ENCODE measurements around the gene SNX27. TPM values are rescaled to one million over a fixed set of nuclear protein-coding genes. Genes with fewer than 3 reads are reported as not detected.

Gene SNX27
- total RNA-seq, 1 donor from 2014 or later, result 33.9 TPM

DNA sequence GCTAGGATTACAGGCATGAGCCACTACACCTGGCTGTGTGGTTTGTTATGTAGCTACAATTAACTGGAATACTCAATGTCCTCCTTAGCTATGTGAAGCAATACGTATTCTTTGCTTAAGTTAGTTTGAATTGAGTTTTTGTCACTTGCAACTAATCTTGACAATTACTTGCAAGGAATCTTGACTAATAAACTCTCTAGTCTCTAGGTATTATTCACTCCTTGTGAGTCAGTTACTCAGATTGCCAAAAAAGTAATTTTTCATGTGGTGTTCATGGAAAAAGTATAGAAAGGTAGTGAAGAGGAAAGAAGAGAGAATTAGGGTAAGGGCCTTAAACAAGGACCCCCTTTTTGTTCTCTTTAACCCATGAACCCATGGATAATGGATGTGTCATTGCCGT, 7.6 kb upstream of the SNX27 start:
- TF ChIP-seq, protein P1, sequence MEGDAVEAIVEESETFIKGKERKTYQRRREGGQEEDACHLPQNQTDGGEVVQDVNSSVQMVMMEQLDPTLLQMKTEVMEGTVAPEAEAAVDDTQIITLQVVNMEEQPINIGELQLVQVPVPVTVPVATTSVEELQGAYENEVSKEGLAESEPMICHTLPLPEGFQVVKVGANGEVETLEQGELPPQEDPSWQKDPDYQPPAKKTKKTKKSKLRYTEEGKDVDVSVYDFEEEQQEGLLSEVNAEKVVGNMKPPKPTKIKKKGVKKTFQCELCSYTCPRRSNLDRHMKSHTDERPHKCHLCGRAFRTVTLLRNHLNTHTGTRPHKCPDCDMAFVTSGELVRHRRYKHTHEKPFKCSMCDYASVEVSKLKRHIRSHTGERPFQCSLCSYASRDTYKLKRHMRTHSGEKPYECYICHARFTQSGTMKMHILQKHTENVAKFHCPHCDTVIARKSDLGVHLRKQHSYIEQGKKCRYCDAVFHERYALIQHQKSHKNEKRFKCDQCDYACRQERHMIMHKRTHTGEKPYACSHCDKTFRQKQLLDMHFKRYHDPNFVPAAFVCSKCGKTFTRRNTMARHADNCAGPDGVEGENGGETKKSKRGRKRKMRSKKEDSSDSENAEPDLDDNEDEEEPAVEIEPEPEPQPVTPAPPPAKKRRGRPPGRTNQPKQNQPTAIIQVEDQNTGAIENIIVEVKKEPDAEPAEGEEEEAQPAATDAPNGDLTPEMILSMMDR (IDR thresholded peaks at IDR 0.05), result no peak

DNA sequence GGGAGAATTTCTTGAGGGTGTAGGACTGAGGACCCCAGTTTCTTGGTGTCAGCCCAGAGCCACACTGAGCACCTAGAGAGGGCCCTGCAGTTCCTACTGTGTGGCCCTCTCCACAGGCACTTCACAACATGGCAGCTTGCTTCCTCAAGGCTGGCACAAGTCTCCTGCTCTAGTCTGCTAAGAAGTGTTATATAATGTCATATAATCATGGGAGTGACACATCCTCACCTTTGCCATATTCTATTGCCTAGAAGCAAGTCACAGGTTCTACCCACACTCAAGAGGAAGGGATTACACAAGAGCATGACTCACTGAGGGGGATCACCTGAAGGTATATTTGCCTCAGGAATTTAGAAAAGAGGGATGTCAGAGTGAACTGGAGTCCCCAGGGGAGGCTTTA, 5.5 kb upstream of the SNX27 start:
- no peaks in the 10 kb centered on the region for H3K27me3 Mint-ChIP-seq (ENCODE audit: unreplicated experiment)
- H3K9me3 Mint-ChIP-seq (ENCODE audit: unreplicated experiment), result no peaks in the 10 kb centered on the region
- TF ChIP-seq, protein P1 (IDR thresholded peaks at IDR 0.05), result no peak
- H3K4me1 Mint-ChIP-seq (ENCODE audit: unreplicated experiment), result peaks cover 12% of the 10 kb centered on the region
- DNase-seq (ENCODE audit: extremely low spot score, unreplicated experiment), result no peak
- no peak overlapping the region for H3K4me3 Mint-ChIP-seq (ENCODE audit: unreplicated experiment)
- no peaks in the 10 kb centered on the region for H3K36me3 Mint-ChIP-seq (ENCODE audit: unreplicated experiment)
- no peak overlapping the region for H3K27ac Mint-ChIP-seq (ENCODE audit: unreplicated experiment)

More for the DNA sequence above, 7.6 kb upstream of the SNX27 start:
- Mint-ChIP-seq H3K36me3 (ENCODE audit: unreplicated experiment) (no peaks in the 10 kb centered on the region), H3K4me1 (ENCODE audit: unreplicated experiment) (peaks cover 10% of the 10 kb centered on the region), H3K27ac (ENCODE audit: unreplicated experiment) (no peak overlapping the region), H3K9me3 (ENCODE audit: unreplicated experiment) (no peaks in the 10 kb centered on the region), H3K4me3 (ENCODE audit: unreplicated experiment) (no peak overlapping the region), H3K27me3 (ENCODE audit: unreplicated experiment) (no peaks in the 10 kb centered on the region)
- DNase-seq (ENCODE audit: extremely low spot score, unreplicated experiment), result no peak

DNA sequence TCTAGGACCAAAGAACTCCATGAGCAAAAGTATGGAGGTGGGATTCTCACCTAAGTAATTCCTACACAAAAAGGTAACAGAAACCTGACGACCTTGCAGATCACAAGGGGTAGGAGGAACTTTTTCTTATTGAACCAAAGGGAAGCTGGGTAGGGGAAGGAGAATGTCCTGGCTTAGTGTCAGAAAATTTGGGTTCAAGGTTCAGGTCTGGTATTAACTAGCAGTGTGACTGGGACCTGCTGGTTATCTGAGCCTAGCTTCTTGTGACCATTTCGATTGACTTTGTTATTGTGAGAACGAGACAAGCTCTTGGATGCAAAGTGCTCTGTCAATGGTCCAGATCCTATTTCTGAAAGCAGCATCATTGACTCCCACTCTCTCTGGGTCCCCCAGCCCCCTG, 5.0 kb upstream of the SNX27 start:
- Mint-ChIP-seq H3K27ac (ENCODE audit: unreplicated experiment) (no peak overlapping the region), H3K4me1 (ENCODE audit: unreplicated experiment) (peaks cover 16% of the 10 kb centered on the region), H3K4me3 (ENCODE audit: unreplicated experiment) (no peak overlapping the region), H3K36me3 (ENCODE audit: unreplicated experiment) (no peaks in the 10 kb centered on the region), H3K27me3 (ENCODE audit: unreplicated experiment) (no peaks in the 10 kb centered on the region), H3K9me3 (ENCODE audit: unreplicated experiment) (no peaks in the 10 kb centered on the region)
- TF ChIP-seq, protein P1 (IDR thresholded peaks at IDR 0.05), result no peak
- DNase-seq (ENCODE audit: extremely low spot score, unreplicated experiment), result no peak

DNA sequence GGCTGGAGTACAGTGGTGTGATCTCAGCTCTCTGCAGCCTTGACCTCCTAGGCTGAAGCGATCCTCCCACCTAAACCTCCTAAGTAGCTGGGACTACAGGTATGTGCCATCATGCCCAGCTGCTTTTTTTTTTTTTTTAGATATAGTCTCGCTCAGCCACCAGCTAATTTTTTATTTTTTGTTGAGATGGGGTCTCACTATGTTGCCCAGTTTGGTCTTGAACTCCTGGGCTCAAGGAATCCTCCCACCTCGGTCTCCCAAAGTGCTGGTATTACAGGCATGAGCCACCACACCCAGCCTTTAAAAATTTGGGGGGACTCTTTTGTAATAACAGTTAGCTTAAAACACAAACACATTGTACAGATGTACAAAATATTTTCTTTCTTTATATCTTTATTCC, 1.7 kb upstream of the SNX27 start:
- no peak for DNase-seq (ENCODE audit: extremely low spot score, unreplicated experiment)
- H3K36me3 Mint-ChIP-seq (ENCODE audit: unreplicated experiment), result no peaks in the 10 kb centered on the region
- H3K27ac Mint-ChIP-seq (ENCODE audit: unreplicated experiment), result no peak overlapping the region
- peaks cover 37% of the 10 kb centered on the region for H3K4me1 Mint-ChIP-seq (ENCODE audit: unreplicated experiment)
- H3K9me3 Mint-ChIP-seq (ENCODE audit: unreplicated experiment), result no peaks in the 10 kb centered on the region
- TF ChIP-seq, protein P1 (IDR thresholded peaks at IDR 0.05), result no peak
- no peaks in the 10 kb centered on the region for H3K27me3 Mint-ChIP-seq (ENCODE audit: unreplicated experiment)
- H3K4me3 Mint-ChIP-seq (ENCODE audit: unreplicated experiment), result no peak overlapping the region

DNA sequence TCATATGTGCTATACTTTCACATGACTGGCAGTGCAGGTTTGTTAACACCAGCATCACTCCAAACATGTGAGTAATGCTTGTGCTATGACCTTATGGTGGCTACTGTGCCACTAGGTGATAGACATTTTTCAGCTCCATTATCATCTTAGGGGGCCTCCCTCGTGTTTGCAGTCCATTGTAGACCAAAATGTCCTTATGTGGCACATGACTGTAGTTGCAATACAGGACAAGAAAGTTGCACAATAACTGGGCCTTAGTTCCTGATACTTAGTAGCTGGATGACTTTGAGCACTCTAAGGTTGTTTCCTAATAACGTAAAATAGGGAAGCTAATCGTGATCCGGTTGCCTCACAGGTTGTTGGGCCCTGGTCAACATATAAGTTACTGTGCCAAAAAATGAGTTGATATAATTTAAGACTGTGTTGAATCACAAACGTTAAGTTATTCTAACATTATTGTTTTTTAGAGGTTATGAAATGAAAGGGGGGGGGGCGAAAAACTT, 511 bp upstream of the SNX27 start:
- TF ChIP-seq, protein P1 (IDR thresholded peaks at IDR 0.05), result no peak
- Mint-ChIP-seq H3K36me3 (ENCODE audit: unreplicated experiment) (no peaks in the 10 kb centered on the region), H3K4me3 (ENCODE audit: unreplicated experiment) (peak overlapping the region; percentile 65), H3K27me3 (ENCODE audit: unreplicated experiment) (no peaks in the 10 kb centered on the region), H3K27ac (ENCODE audit: unreplicated experiment) (peak overlapping the region; percentile 63), H3K4me1 (ENCODE audit: unreplicated experiment) (peaks cover 49% of the 10 kb centered on the region), H3K9me3 (ENCODE audit: unreplicated experiment) (no peaks in the 10 kb centered on the region)
- DNase-seq (ENCODE audit: extremely low spot score, unreplicated experiment), result no peak

Data from osteocyte (in vitro differentiated cells).